ENCODE measurements around the gene INF2. TPM values are rescaled to one million over a fixed set of nuclear protein-coding genes. Genes with fewer than 3 reads are reported as not detected.
A peak's percentile ranks its signal among the peaks of the same experiment; 100 is the strongest.

INF2 gene
- total RNA-seq, 1 experiment from 2014 or later: 70.9 TPM

DNA sequence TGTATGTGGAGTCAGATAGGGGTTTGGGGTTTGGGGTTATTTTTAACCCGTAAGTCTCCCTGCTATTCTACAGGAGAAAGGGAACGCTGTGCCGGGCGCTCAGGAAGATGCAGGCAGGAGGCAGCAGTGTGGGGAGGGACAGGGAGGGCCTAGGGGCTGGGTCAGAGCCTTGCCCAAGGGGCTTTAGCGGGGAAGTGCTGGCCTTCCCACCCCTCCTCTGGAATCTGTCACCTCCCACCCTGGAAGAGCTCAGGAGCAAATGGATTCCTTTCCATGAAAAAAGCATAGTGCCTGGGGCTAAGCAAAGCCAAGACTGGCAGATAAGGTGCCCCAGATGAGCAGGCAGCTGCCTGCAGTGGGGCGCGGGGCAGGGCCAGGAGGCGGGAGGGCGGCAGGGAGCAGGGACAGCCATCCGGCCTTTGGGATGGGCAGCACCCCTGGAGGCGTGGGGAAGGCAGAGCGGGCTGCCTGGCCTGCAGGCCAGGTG is 7.3 kb upstream of the INF2 start:
- Histone ChIP-seq H3K27me3 (replicated peaks; ENCODE audit: insufficient read depth, low read depth, low read length, poor library complexity) (no peaks in the 10 kb centered on the region), H3K27ac (ENCODE audit: low read depth, low read length, poor library complexity, severe bottlenecking) (peak overlapping the region; percentile 97), H3K4me1 (ENCODE audit: insufficient read depth, low read length, poor library complexity, severe bottlenecking) (peaks cover 56% of the 10 kb centered on the region), H3K9me3 (ENCODE audit: low read depth, low read length, poor library complexity, severe bottlenecking) (no peaks in the 10 kb centered on the region), H3K4me3 (ENCODE audit: low read depth, low read length, poor library complexity, severe bottlenecking) (no peak overlapping the region), H3K36me3 (ENCODE audit: insufficient read depth, low read length, poor library complexity, severe bottlenecking) (no peaks in the 10 kb centered on the region)
- intact Hi-C loops (cut with micrococcal nuclease; ENCODE audit: unreplicated experiment): no loop called here
- DNase-seq (ENCODE audit: low spot score): no peak
- CTCF ChIA-PET: interaction anchor here (0.7 kb wide), 1 partner anchor 239 kb away, joined by 3 read pairs; no protein-coding TSS in a partner anchor
- BruUV-seq (replicated peaks): no TSS peak
- TF ChIP-seq EZH2 (IDR thresholded peaks at IDR 0.05; ENCODE audit: borderline replicate concordance, low read depth, low read length, poor library complexity, severe bottlenecking) (no peak), CTCF (conservative IDR thresholded peaks at IDR 0.05; ENCODE audit: low read depth, low read length) (no peak)
- POLR2A ChIA-PET (ENCODE audit: low non-redundant PET): interaction anchor here (0.6 kb wide), 1 partner anchor 404 kb away, joined by 3 read pairs; no protein-coding TSS in a partner anchor

GRCh38 chr14:104683653-104684448 is 5.6 kb upstream of the INF2 start:
- Histone ChIP-seq H3K9me3 (ENCODE audit: low read depth, low read length, poor library complexity, severe bottlenecking) (no peaks in the 10 kb centered on the region), H3K4me3 (ENCODE audit: low read depth, low read length, poor library complexity, severe bottlenecking) (no peak overlapping the region), H3K36me3 (ENCODE audit: insufficient read depth, low read length, poor library complexity, severe bottlenecking) (no peaks in the 10 kb centered on the region), H3K4me1 (ENCODE audit: insufficient read depth, low read length, poor library complexity, severe bottlenecking) (peaks cover 38% of the 10 kb centered on the region), H3K27me3 (replicated peaks; ENCODE audit: insufficient read depth, low read depth, low read length, poor library complexity) (no peaks in the 10 kb centered on the region), H3K27ac (ENCODE audit: low read depth, low read length, poor library complexity, severe bottlenecking) (peak overlapping the region; percentile 42)
- POLR2A ChIA-PET (ENCODE audit: low non-redundant PET): no interaction called here
- CTCF ChIA-PET: no interaction called here
- no peak for TF ChIP-seq EZH2 (IDR thresholded peaks at IDR 0.05; ENCODE audit: borderline replicate concordance, low read depth, low read length, poor library complexity, severe bottlenecking)
- intact Hi-C loops (cut with micrococcal nuclease; ENCODE audit: unreplicated experiment): no loop called here
- BruUV-seq (replicated peaks): no TSS peak
- DNase-seq (ENCODE audit: low spot score): no peak

GRCh38 chr14:104684449-104684821 is 5.0 kb upstream of the INF2 start:
- no peaks in the 10 kb centered on the region for H3K36me3 ChIP-seq (ENCODE audit: insufficient read depth, low read length, poor library complexity, severe bottlenecking)
- intact Hi-C loops (cut with micrococcal nuclease; ENCODE audit: unreplicated experiment): no loop called here
- no TSS peak for BruUV-seq (replicated peaks)
- H3K27ac ChIP-seq (ENCODE audit: low read depth, low read length, poor library complexity, severe bottlenecking): peak overlapping the region; percentile 42
- ChIA-PET POLR2A (ENCODE audit: low non-redundant PET) (no interaction called here), CTCF (no interaction called here)
- H3K9me3 ChIP-seq (ENCODE audit: low read depth, low read length, poor library complexity, severe bottlenecking): no peaks in the 10 kb centered on the region
- TF ChIP-seq CTCF (conservative IDR thresholded peaks at IDR 0.05; ENCODE audit: low read depth, low read length) (no peak), EZH2 (IDR thresholded peaks at IDR 0.05; ENCODE audit: borderline replicate concordance, low read depth, low read length, poor library complexity, severe bottlenecking) (no peak)
- H3K27me3 ChIP-seq (replicated peaks; ENCODE audit: insufficient read depth, low read depth, low read length, poor library complexity): no peaks in the 10 kb centered on the region
- peaks cover 33% of the 10 kb centered on the region for H3K4me1 ChIP-seq (ENCODE audit: insufficient read depth, low read length, poor library complexity, severe bottlenecking)
- no peak overlapping the region for H3K4me3 ChIP-seq (ENCODE audit: low read depth, low read length, poor library complexity, severe bottlenecking)
- DNase-seq (ENCODE audit: low spot score): no peak
